Activated CD8-positive, alpha-beta memory T cell treated with anti-CD3 and anti-CD28 coated beads for 48 hours (primary cell): ENCODE data around the gene TMEM98.
"Not testable (repeated sequence)": the region's sequence is repeated elsewhere in the genome, so short reads cannot be mapped to it uniquely, and the experiment has no call there.

Experiments
- DNase-seq, 3 experiments: peaks; one replicate each; pipeline ENCODE4 v3.0.0-alpha.2; 2020; ENCODE audit warnings: low read depth in 2 of 3, low spot score in 2 of 3

TMEM98 gene

GRCh38 chr17:32927724-32928585 is at the start of gene TMEM98:
Gene TMEM98, plus strand, starts transcription at chr17:32928153. Its CDS starts 3,376 bp downstream, at chr17:32931529.
- DNase-seq = no peak

- no peak for DNase-seq
These were observed 49.7 kb upstream of the TMEM98 start for GRCh38 chr17:32878211-32878610.

- DNase-seq = no peak
These were observed 48.8 kb upstream of the TMEM98 start for GRCh38 chr17:32879134-32879533.

- DNase-seq = no peak
These were observed 47.1 kb upstream of the TMEM98 start for GRCh38 chr17:32880671-32881453.

GRCh38 chr17:32882029-32882428 is 45.9 kb upstream of the TMEM98 start:
- no peak for DNase-seq

- DNase-seq = no peak
These were observed 45.2 kb upstream of the TMEM98 start for GRCh38 chr17:32882734-32883133.

GRCh38 chr17:32886951-32887350 is 41.0 kb upstream of the TMEM98 start:
- not testable (repeated sequence) for DNase-seq

GRCh38 chr17:32887410-32887809 is 40.5 kb upstream of the TMEM98 start:
- DNase-seq = not testable (repeated sequence)

GRCh38 chr17:32894245-32894644 is 33.7 kb upstream of the TMEM98 start:
- DNase-seq = no peak

GRCh38 chr17:32896647-32897258 is 31.2 kb upstream of the TMEM98 start:
- DNase-seq = no peak

GRCh38 chr17:32899236-32900013 is 28.5 kb upstream of the TMEM98 start:
- no peak for DNase-seq

GRCh38 chr17:32901743-32902142 is 26.2 kb upstream of the TMEM98 start:
- DNase-seq = no peak

- no peak for DNase-seq
These were observed 23.9 kb upstream of the TMEM98 start for GRCh38 chr17:32903774-32904673.

- no peak for DNase-seq
These were observed 23.1 kb upstream of the TMEM98 start for GRCh38 chr17:32904891-32905290.

GRCh38 chr17:32907583-32907982 is 20.4 kb upstream of the TMEM98 start:
- no peak for DNase-seq

- no peak for DNase-seq
These were observed 18.1 kb upstream of the TMEM98 start for GRCh38 chr17:32909787-32910369.

GRCh38 chr17:32910769-32911168 is 17.2 kb upstream of the TMEM98 start:
- no peak for DNase-seq

- DNase-seq = no peak
These were observed 15.6 kb upstream of the TMEM98 start for GRCh38 chr17:32912218-32912897.

- DNase-seq = no peak
These were observed 14.4 kb upstream of the TMEM98 start for GRCh38 chr17:32913593-32913992.
